Common myeloid progenitor, CD34-positive (primary cell): ENCODE data around the gene SNX17.
"Not testable (repeated sequence)": the region's sequence is repeated elsewhere in the genome, so short reads cannot be mapped to it uniquely, and the experiment has no call there.

ENCODE experiments used
- CTCF ChIA-PET: fragments of 350-600 bp; sonication (Branson Sonifier 250); formaldehyde crosslinking; loops from one replicate; lab custom pipeline; 2021; ENCODE audit warnings: antibody characterized with exemption; lab: Charles Lee
- POLR2A ChIA-PET: fragments of 350-600 bp; sonication (Branson Sonifier 250); formaldehyde crosslinking; loops from one replicate; lab custom pipeline; 2021; ENCODE audit warnings: antibody characterized with exemption; lab: Charles Lee
- DNase-seq, 3 donors: peaks; one replicate each; pipeline versions ENCODE4 v3.0.0 to v3.0.0-alpha.2; 2013
- H3K27ac ChIP-seq, 2 experiments: 1 replicate in 1 of 2; 2 replicates in 1 of 2; pipeline ENCODE4 v1.7.0; 2013; ENCODE audit warnings: inconsistent platforms in 2 of 2, low read length in 2 of 2, mild to moderate bottlenecking in 2 of 2, low read depth in 1 of 2, moderate library complexity in 1 of 2; ENCODE audit not compliant: severe bottlenecking in 2 of 2, insufficient read depth in 1 of 2, poor library complexity in 1 of 2
- H3K27me3 ChIP-seq, 5 experiments: replicated peaks in 2 of 5; 1 replicate in 3 of 5; 2 replicates in 2 of 5; pipeline versions ENCODE4 v1.6.1 to v1.7.0; 2013; ENCODE audit warnings: low read length in 4 of 5, mild to moderate bottlenecking in 2 of 5, moderate library complexity in 2 of 5, inconsistent platforms in 1 of 5; ENCODE audit not compliant: insufficient read depth in 5 of 5, control insufficient read depth in 4 of 5
- H3K36me3 ChIP-seq, 4 experiments: 1 replicate in 2 of 4; 2 replicates in 2 of 4; pipeline versions ENCODE4 v1.6.1 to v1.7.0; 2013; ENCODE audit warnings: low read length in 3 of 4, control low read depth in 1 of 4, mild to moderate bottlenecking in 1 of 4; ENCODE audit not compliant: control insufficient read depth in 4 of 4, insufficient read depth in 4 of 4
- H3K4me1 ChIP-seq, 4 experiments: 1 replicate in 3 of 4; 2 replicates in 1 of 4; pipeline versions ENCODE4 v1.6.1 to v1.7.1; 2013; ENCODE audit warnings: low read length in 3 of 4, mild to moderate bottlenecking in 3 of 4, control low read depth in 1 of 4, inconsistent platforms in 1 of 4, moderate library complexity in 1 of 4; ENCODE audit not compliant: control insufficient read depth in 4 of 4, insufficient read depth in 4 of 4; ENCODE audit errors: control extremely low read depth in 1 of 4
- H3K4me3 ChIP-seq, 7 experiments: 1 replicate in 4 of 7; 2 replicates in 3 of 7; pipeline versions ENCODE4 v1.5.1 to v1.7.0; 2013; ENCODE audit warnings: mild to moderate bottlenecking in 7 of 7, low read length in 6 of 7, moderate library complexity in 6 of 7, inconsistent platforms in 2 of 7, low read depth in 2 of 7, control low read depth in 1 of 7; ENCODE audit not compliant: insufficient read depth in 4 of 7, control insufficient read depth in 1 of 7; ENCODE audit errors: extremely low read depth in 1 of 7
- H3K9me3 ChIP-seq, 5 experiments: 1 replicate in 4 of 5; 2 replicates in 1 of 5; pipeline versions ENCODE4 v1.6.1 to v1.7.1; 2013; ENCODE audit warnings: low read length in 4 of 5, mild to moderate bottlenecking in 2 of 5, inconsistent platforms in 1 of 5, low read depth in 1 of 5, moderate library complexity in 1 of 5; ENCODE audit not compliant: control insufficient read depth in 4 of 5, insufficient read depth in 2 of 5; ENCODE audit errors: control extremely low read depth in 1 of 5
- WGBS: methylation state at CpG from one replicate; pipeline ENCODE4 v1.1.5; 2013; ENCODE audit not compliant: insufficient coverage; 5-methylcytosine and 5-hydroxymethylcytosine counted together

Gene SNX17

DNA sequence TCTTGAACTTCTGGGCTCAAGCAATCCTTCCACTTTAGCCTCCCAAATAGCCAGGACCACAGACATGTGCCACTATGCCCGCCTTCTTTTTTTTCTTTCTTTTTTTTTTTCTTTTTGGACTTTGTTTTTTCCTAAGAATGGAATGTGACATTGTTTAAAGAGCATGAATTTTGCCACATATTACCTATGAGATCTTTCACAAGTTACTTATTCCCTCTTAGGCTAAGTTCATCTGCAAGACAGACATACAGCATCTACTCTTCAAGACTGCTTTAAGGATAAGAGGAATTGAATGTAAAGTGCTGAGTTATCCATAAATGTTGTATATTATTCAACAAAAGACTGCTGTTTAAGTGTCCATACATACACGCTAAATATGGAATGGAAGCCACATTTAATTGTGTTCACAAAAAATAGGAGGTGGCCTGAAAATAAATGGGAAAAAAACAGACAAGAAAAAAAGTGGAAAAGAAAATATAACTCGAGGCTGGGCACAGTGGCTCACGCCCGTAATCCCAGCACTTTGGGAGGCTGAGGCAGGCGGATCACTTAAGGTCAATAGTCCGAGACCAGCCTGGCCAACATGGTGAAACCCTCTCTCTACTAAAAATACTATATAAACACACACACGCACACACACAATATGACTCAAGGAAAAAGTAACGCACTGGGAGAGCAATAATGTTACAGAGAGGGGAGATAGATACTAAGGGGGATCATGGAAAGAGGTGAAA is 42.2 kb downstream of the SNX17 start:
- DNase-seq = no peak
- Histone ChIP-seq H3K9me3 (no peaks in the 10 kb centered on the region), H3K27me3 (no peaks in the 10 kb centered on the region), H3K36me3 (no peaks in the 10 kb centered on the region), H3K4me1 (peaks cover 10 to 17% (median 14%) of the 10 kb centered on the region in 4 experiments), H3K4me3 (no peak overlapping the region), H3K27ac (no peak overlapping the region)
- 100% methylated on average over 2 of the region's 9 CpGs for WGBS
- CTCF ChIA-PET = no interaction called here
- POLR2A ChIA-PET = no interaction called here

DNA sequence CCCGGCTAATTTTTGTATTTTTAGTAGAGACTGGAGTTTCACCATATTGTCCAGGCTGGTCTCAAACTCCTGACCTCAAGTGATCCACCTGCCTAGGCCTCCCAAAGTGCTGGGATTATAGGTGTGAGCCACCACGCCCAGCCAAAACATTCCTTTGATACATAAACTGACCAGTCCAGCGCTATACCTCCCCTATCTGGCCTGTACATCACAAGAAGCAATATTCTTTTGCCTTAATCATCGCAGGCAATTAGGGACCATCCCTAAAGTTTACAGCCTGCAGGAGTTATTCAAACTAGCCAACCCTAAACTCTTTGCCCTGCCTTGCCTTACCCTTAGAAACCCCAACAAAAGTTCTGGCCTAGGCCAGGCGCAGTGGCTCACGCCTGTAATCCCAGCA is 45.7 kb downstream of the SNX17 start:
- Histone ChIP-seq H3K27me3 (no peaks in the 10 kb centered on the region), H3K36me3 (no peaks in the 10 kb centered on the region), H3K4me3 (no peak overlapping the region), H3K27ac (no peak overlapping the region), H3K9me3 (no peaks in the 10 kb centered on the region), H3K4me1 (no peaks in the 10 kb centered on the region)
- 92% methylated on average over 6 of the region's 6 CpGs for WGBS
- ChIA-PET CTCF (no interaction called here), POLR2A (no interaction called here)
- no peak for DNase-seq

GRCh38 chr2:27420996-27421395 is 50.6 kb downstream of the SNX17 start:
- Histone ChIP-seq H3K36me3 (no peaks in the 10 kb centered on the region), H3K4me3 (no peak overlapping the region), H3K9me3 (no peaks in the 10 kb centered on the region), H3K27me3 (no peaks in the 10 kb centered on the region), H3K27ac (no peak overlapping the region), H3K4me1 (no peaks in the 10 kb centered on the region)
- CTCF ChIA-PET = interaction anchor here (0.9 to 1.3 kb wide), 2 partner anchors 8 to 11 kb away, joined by 3 read pairs; partner anchors contain the start of genes NRBP1 and PPM1G
- POLR2A ChIA-PET = interaction anchor here (0.6 to 1.2 kb wide), 2 partner anchors 10 to 11 kb away, joined by 3 read pairs; no protein-coding TSS in a partner anchor
- DNase-seq = no peak

GRCh38 chr2:27421660-27422250 is 51.3 kb downstream of the SNX17 start:
- no peak overlapping the region for H3K4me3 ChIP-seq
- no peaks in the 10 kb centered on the region for H3K27me3 ChIP-seq
- no peaks in the 10 kb centered on the region for H3K9me3 ChIP-seq
- ChIA-PET POLR2A (interaction anchor here (1.2 kb wide), 1 partner anchor 12 kb away, joined by 3 read pairs; no protein-coding TSS in a partner anchor), CTCF (interaction anchor here (0.7 to 0.9 kb wide), 2 partner anchors 12 kb away, joined by 3 read pairs; partner anchors contain the start of gene PPM1G)
- no peaks in the 10 kb centered on the region for H3K36me3 ChIP-seq
- no peak for DNase-seq
- no peak overlapping the region for H3K27ac ChIP-seq
- H3K4me1 ChIP-seq = no peaks in the 10 kb centered on the region
- WGBS = 100% methylated on average over 1 of the region's 4 CpGs

- H3K9me3 ChIP-seq = no peaks in the 10 kb centered on the region
- CTCF ChIA-PET = no interaction called here
- H3K4me1 ChIP-seq = peaks cover 0 to 7% (median 3%) of the 10 kb centered on the region in 4 experiments
- no peak overlapping the region for H3K27ac ChIP-seq
- POLR2A ChIA-PET = no interaction called here
- H3K36me3 ChIP-seq = no peaks in the 10 kb centered on the region
- no peaks in the 10 kb centered on the region for H3K27me3 ChIP-seq
- WGBS = 100% methylated on average over 2 of the region's 3 CpGs
- no peak for DNase-seq
- no peak overlapping the region for H3K4me3 ChIP-seq
Measured at GRCh38 chr2:27422958-27423357, 52.5 kb downstream of the SNX17 start.

DNA sequence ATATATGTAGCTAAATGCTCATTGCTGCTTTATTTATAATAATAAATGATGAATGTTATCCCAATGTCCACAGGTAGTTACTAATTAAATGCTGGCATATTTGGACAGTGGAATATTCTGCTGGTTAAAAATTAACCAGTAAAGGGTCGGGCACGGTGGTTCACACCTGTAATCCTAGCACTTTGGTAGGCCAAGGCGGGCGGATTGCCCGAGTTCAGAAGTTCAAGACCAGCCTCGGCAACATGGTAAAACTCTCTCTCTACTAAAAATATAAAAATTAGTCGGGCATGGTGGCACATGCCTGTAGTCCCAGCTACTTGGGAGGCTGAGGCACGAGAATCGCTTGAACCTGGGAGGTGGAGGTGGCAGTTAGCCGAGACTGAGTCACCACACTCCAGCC is 54.6 kb downstream of the SNX17 start:
- H3K4me1 ChIP-seq = peaks cover 7 to 21% (median 13%) of the 10 kb centered on the region in 4 experiments
- 100% methylated on average over 5 of the region's 10 CpGs for WGBS
- H3K9me3 ChIP-seq, H3K27ac ChIP-seq, H3K36me3 ChIP-seq, H3K27me3 ChIP-seq, DNase-seq, H3K4me3 ChIP-seq, CTCF ChIA-PET: not testable (repeated sequence)
- POLR2A ChIA-PET = interaction anchor here (0.7 kb wide), 1 partner anchor 390 kb away, joined by 4 read pairs; no protein-coding TSS in a partner anchor
